ENCODE results near the gene UNG.

- no peak for TF ChIP-seq CTCF (IDR thresholded peaks at IDR 0.05)
- no peak for TF ChIP-seq REST (IDR thresholded peaks at IDR 0.05; ENCODE audit: insufficient read depth in 1 of 2, low read depth in 2 of 2, low read length in 1 of 2)
- TF ChIP-seq TCF7L2 (IDR thresholded peaks at IDR 0.05; ENCODE audit: low read depth, low read length) = no peak
Measured at GRCh38 chr12:109057376-109057775, 40.0 kb upstream of the UNG start.
